Measurements from ENCODE around the gene AQR. TPM values are rescaled to one million over a fixed set of nuclear protein-coding genes. Genes with fewer than 3 reads are reported as not detected.

Gene AQR
- total and polyA plus RNA-seq, 2 of the 13 experiments (the other 11 are each of a cell fraction or from before 2014, with no cell fraction given): 18.7 to 31.3 TPM

DNA sequence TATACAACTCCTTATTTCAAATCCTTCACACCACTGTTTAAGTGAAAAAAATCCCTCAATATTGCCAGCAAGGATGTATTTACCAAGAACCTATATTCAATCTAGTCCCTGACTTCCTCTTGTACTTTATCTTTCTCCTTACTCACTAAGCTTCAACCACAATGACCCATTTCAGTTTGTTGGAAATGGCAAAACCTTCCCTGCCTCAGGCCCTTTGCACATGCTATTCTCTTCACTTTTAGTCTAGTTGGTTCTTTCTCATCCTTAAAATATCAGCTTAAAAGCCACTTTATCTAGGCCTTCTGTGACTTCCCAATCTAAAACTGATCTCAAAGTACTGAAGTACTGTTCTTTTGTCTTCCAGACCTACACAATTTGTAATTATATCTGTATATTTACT lies 92.9 kb downstream of the AQR start:
- no peak overlapping the region for H3K9ac ChIP-seq (ENCODE audit: insufficient read depth, low read depth, low read length)
- no peak overlapping the region for H3K4me2 ChIP-seq (ENCODE audit: low read depth, low read length)
- FAIRE-seq (no peak), ATAC-seq (no peak), DNase-seq (ENCODE audit: low spot score) (no peak)
- TF ChIP-seq, protein P1, sequence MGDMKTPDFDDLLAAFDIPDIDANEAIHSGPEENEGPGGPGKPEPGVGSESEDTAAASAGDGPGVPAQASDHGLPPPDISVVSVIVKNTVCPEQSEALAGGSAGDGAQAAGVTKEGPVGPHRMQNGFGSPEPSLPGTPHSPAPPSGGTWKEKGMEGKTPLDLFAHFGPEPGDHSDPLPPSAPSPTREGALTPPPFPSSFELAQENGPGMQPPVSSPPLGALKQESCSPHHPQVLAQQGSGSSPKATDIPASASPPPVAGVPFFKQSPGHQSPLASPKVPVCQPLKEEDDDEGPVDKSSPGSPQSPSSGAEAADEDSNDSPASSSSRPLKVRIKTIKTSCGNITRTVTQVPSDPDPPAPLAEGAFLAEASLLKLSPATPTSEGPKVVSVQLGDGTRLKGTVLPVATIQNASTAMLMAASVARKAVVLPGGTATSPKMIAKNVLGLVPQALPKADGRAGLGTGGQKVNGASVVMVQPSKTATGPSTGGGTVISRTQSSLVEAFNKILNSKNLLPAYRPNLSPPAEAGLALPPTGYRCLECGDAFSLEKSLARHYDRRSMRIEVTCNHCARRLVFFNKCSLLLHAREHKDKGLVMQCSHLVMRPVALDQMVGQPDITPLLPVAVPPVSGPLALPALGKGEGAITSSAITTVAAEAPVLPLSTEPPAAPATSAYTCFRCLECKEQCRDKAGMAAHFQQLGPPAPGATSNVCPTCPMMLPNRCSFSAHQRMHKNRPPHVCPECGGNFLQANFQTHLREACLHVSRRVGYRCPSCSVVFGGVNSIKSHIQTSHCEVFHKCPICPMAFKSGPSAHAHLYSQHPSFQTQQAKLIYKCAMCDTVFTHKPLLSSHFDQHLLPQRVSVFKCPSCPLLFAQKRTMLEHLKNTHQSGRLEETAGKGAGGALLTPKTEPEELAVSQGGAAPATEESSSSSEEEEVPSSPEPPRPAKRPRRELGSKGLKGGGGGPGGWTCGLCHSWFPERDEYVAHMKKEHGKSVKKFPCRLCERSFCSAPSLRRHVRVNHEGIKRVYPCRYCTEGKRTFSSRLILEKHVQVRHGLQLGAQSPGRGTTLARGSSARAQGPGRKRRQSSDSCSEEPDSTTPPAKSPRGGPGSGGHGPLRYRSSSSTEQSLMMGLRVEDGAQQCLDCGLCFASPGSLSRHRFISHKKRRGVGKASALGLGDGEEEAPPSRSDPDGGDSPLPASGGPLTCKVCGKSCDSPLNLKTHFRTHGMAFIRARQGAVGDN (CRISPR knock-in tag; IDR thresholded peaks at IDR 0.05): no peak
- TF ChIP-seq NFKB2 (CRISPR knock-in tag; IDR thresholded peaks at IDR 0.05; ENCODE audit: borderline replicate concordance) (no peak), TSC22D2 (CRISPR knock-in tag; IDR thresholded peaks at IDR 0.05; ENCODE audit: borderline replicate concordance) (no peak), SRSF1 (optimal IDR thresholded peaks at IDR 0.05; ENCODE audit: low read depth, low read length) (no peak)
- TF ChIP-seq, protein P2, sequence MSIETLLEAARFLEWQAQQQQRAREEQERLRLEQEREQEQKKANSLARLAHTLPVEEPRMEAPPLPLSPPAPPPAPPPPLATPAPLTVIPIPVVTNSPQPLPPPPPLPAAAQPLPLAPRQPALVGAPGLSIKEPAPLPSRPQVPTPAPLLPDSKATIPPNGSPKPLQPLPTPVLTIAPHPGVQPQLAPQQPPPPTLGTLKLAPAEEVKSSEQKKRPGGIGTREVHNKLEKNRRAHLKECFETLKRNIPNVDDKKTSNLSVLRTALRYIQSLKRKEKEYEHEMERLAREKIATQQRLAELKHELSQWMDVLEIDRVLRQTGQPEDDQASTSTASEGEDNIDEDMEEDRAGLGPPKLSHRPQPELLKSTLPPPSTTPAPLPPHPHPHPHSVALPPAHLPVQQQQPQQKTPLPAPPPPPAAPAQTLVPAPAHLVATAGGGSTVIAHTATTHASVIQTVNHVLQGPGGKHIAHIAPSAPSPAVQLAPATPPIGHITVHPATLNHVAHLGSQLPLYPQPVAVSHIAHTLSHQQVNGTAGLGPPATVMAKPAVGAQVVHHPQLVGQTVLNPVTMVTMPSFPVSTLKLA (IDR thresholded peaks at IDR 0.05): no peak
- intact Hi-C loops (cut with micrococcal nuclease; ENCODE audit: unreplicated experiment) (no loop called here), in situ Hi-C loops (cut with HindIII; ENCODE audit: extremely low pct_ligation_motif_present, low pct_unique_long_range_greater_than_20kb) (no loop called here)
- no peak overlapping the region for H3K4me3 ChIP-seq (replicated peaks in 1 of 3; ENCODE audit: insufficient read depth in 1 of 3, low read depth in 2 of 3, low read length in 3 of 3)
- no peak overlapping the region for H2AFZ ChIP-seq (ENCODE audit: low read length)
- no peak overlapping the region for H3K27ac ChIP-seq (ENCODE audit: extremely low read length, insufficient read depth, low read length)
- H3K79me2 ChIP-seq (ENCODE audit: insufficient read depth, low read length): no peaks in the 10 kb centered on the region
- H3K4me1 ChIP-seq (ENCODE audit: insufficient read depth, low read length): no peaks in the 10 kb centered on the region
- peaks cover 0 to 46% of the 10 kb centered on the region in 2 experiments; a peak in 4 of 5 replicates for H3K36me3 ChIP-seq (replicated peaks in 1 of 2; ENCODE audit: control insufficient read depth in 1 of 2, insufficient read depth in 2 of 2, low read length in 2 of 2)
- H4K20me1 ChIP-seq (ENCODE audit: insufficient read depth, low read length): no peaks in the 10 kb centered on the region
- no peaks in the 10 kb centered on the region for H3K27me3 ChIP-seq (ENCODE audit: control insufficient read depth in 1 of 2, insufficient read depth in 2 of 2, low read length in 2 of 2)
- no TSS peak for BruUV-seq (replicated peaks)
- H3K9me3 ChIP-seq (ENCODE audit: low read length): no peaks in the 10 kb centered on the region
- ChIA-PET CTCF (ENCODE audit: low intra/inter-chr PET ratio, low total read pairs) (no interaction called here), POLR2A (no interaction called here)
